HUDEP-2 (cell line): Measurements from ENCODE around the gene LRFN2.

Source experiments
- DNase-seq, 76 experiments: peaks; one replicate each; lab custom pipeline; 2025; ENCODE audit not compliant: unreplicated experiment in 76 of 76; lab: John Stamatoyannopoulos, UW

Gene LRFN2

DNA sequence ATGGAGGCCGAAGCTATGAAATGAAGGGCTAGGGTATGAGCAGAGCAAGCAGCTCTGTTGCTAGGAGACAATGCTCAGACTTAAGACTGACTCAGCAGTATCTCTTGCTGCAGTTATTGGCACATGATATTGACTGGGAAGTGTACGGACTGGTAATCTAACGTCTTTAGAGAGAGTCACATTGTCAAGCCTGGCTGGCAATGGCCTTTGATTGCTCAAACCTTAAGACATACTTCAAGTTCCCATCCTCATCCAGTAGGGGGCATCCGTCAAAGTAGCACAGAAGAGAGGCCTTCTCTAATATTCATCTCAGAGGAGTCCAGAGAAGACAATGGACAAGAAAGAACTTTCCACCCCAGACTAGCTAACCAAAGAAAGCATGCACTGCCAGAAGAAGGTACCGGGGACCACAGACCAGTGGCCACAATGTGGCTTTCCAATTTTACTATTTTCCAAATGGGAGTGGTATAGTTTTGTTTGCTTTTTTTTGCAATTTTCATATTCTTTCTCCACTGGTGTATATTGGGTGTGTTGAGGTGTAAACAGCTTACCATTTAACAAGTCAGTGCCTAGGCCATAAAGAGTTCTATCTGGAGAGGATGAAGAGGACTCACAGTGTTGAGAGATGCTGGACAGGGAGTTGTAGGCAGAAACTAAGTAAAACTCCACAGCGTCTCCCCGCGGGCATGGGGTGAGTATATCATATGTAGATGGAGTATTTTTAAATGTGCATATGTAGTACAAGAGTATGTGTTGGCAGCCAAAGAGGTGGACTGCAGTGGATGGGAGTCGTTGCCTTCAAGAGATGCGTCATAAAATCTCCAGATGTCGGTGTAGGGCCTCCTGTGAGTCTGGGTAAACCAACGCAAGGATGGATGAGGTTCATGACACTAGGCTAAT lies 36.7 kb downstream of the LRFN2 start:
- peak in 56 of 76 experiments; percentile 9 to 72 (median 40) for DNase-seq

DNA sequence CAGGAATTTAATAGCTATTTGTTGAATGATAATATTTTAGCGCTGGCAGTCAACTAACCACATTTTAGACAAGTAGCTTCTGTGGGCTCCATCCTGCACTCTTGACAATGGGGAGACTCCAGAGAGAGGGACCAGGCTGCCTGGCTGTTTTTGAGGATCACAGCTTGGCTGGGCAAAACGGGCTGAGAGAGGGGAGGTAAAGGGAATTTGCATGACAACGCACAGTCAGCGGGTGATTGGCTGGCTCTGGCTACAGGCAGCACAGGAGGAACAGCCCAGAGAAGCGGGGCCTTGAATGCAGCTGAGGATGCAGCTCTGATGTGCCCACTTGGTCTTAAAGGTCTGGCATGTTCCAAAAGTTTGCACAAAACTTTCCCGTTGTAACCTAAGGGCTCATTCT lies 41.2 kb downstream of the LRFN2 start:
- DNase-seq = no peak

DNA sequence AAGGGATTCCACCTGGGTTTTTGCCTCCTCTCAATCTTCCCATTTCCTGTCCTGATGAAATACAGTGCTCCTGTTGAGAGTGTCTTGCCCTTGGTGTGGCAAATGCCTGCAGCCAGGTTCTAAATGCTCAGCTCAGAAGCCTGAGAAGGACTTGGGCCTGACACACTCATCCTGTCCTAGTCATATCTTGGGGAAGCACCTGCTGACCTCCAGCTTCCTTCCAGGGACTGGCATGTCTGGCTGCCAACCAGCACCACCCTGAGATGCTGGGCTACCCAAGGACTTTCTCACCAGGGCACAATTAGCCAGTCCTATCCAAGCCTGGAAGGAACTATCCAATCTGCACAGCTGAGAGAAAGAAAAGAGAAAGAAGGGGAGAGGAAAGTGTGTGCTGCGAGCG lies 43.4 kb downstream of the LRFN2 start:
- DNase-seq = no peak

DNA sequence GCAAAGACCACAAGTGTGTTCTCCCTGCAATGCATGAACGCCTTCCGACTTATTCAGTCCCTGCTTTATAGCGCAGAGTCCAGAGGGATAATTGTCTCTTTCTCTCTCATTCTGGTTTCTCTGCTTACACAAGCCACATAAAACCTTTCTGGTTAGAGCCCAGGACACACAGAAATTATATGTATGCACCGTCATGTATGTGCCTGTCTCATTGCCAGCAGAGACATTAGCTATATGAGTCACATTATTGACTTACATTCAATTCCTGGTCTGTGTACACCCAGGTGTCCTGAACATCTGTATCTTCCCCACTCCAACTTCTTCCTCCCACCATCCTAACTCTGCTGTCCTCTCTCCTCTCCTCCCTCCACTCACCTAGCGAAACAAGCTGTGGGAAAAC lies 44.0 kb downstream of the LRFN2 start:
- DNase-seq = no peak

DNA sequence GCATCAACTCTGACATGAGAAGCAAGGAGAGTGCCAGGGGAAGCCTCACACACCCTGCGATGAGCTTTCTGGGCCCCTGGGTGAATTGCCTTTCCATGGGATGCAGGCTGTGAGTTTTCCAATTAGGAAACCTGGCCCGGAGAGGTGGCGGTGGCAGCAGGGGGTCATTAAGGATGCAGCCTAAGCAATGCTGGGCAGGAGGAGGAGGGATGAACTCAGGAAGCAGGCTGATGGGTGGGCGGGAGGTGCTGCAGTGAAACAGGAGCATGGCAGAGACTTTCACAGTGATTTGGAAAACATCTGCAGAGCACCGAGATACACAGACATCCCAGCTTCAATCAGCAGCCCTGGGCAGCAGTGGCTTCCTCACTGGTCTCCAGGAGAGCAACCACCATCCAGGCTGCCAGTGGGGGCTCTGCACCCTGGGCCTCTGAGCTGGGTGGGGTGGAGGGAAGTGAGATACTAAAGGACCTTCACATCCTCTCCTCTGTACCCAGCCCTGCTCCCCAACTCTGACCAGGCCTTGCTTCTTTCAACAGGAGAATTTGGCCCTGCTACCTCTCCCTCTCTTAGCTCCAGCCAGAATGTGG lies 44.9 kb downstream of the LRFN2 start:
- no peak for DNase-seq

DNA sequence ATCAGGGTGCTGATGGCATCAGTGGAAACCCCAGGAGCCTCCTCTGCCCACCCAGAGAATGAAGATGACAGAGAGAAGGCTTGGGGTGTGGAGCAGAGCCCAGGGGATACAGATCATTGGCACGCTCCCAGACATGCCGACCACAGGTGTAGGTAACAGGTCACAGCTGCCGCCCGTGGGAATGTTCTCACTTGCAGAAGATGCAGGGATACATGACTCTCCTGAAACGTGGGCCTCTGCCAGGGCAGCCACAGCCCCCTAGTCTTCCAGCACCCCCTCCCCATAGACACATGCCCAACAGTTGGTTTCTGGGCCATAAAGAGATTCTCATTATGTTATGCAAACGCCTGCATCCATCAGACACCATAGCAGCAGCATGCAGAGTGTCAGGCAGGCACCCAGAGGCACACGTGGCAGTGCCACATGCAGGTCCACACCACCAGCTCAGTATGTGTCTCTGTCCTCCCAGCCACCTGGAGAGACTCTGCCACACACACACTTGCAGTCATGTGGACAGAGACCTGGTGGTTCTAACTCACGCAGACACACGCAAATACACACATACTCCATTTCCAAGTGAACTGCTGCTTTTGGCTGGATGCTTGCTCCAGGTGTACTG lies 45.5 kb downstream of the LRFN2 start:
- no peak for DNase-seq

DNA sequence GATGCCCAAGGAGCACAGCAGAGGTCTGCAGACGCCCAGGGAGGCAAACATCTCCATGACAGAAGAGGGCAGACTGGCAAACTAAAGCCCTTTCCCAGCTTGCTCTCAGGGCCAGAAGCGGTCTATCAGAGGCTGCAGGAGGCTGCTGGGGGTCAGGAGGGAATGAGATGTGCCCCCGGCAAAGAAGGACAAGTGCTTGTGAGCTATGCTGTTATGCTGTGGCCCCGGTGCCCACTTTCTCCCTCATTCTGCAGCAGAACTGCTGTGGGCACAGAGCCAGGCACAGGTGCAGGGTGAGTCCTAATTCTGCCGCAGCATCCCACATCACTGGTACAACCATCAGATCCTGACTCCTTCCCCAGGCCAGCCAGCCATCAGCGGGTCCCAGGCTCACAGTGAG lies 46.4 kb downstream of the LRFN2 start:
- DNase-seq = no peak

DNA sequence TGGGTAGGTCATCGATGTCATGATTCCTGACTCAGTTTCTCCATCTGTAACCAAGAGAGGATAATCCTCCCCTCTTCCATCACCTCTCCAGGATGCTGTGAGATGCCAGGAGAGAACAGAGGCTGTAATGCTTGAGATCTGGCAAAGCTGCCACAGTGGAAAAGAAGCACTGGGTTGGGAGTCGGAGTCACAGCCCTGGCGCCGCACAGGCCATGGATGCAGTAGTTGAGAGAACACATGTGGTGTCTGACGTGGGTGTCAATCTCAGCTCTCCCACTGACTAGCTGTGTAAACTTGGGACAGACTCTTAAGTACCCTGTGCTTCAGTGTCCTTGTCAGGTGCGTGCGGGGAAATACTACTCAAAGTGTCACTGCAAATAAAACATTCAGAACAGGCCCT lies 47.3 kb downstream of the LRFN2 start:
- no peak for DNase-seq

DNA sequence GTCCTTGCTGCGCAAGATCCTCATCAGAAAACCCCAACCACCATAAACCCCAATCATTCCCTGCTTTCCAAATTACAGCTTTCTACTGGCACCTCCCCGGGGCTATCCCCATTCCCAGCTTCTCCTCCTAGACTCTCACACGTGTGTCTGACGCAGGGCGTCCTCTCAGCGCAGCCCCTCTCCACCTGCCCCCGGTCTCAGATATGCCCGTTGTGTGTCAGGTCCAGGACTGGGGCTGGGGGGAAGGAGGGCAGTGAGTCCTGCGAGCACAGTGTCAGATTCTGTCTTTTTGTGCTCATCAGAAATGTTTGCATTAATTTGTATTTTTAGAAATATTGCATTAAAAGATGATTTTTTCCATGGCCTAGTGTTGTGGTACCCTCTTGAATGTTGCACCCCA lies 48.6 kb downstream of the LRFN2 start:
- DNase-seq = no peak

DNA sequence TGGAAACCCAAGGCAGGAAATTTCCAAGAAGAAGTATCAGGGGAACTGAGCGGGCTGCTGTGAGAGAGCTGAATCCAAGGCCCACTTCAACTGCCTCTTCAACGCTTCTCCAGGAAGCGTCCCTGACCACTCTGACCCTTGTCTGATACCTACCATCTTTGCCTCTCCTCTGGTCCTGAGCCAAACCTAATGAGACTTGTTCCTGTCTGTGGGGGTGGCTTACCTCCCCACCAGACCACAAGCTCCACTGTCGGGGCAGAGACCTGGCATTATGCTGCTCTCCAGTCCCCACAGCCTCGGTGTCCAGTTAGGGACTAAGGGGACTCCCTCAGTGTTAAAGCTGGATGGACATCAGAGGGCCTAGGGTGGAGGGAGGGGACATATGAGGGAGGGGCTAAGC lies 49.7 kb downstream of the LRFN2 start:
- no peak for DNase-seq

DNA sequence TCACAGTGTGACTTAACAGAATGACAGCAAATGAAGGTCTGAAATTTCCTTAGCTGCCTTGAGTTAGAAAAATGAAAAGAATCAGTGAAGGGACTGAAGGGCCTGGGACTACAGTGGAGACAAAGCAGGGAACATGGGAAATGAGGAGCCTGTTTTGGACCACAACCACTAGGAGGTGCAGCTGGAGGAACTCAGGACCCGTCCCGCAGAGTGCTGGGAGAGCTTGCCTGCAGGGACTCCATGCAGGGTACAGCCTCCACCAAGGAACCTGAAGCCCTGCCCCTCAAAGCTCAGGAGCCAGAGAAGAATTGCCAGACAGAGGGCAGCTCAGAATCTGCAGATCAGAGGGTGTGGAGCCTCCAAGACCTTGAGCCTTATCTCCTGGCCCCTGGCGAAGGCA lies 50.7 kb downstream of the LRFN2 start:
- DNase-seq = peak in 6 of 76 experiments; percentile 7 to 28 (median 20)

DNA sequence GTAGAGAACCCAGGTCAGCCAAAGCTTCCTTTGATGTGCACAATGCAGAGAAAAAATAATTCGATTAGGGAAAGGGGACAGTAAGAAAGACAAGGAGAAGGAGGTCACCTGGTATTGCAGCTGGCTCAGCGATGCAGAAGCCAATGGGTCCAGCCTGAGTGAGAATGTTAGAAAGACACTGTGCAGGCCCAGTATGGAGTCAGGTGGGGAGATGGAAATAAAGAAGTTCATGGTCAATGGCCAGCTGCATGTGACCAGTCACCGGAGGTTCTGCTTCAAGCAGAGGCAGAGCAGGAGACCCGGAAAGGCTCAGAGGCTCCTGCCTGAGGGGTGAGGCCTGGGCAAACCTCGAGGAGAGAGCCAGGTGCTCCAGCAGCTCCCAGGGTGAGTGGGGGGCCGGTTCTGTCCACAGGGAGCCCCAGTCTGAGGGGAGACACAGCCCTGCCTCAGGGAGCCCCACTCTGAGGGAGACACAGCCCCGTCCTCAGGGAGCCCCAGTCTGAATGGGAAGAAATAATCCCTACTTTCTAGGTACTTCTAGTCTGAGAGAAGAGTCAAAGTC lies 51.3 kb downstream of the LRFN2 start:
- no peak for DNase-seq

DNA sequence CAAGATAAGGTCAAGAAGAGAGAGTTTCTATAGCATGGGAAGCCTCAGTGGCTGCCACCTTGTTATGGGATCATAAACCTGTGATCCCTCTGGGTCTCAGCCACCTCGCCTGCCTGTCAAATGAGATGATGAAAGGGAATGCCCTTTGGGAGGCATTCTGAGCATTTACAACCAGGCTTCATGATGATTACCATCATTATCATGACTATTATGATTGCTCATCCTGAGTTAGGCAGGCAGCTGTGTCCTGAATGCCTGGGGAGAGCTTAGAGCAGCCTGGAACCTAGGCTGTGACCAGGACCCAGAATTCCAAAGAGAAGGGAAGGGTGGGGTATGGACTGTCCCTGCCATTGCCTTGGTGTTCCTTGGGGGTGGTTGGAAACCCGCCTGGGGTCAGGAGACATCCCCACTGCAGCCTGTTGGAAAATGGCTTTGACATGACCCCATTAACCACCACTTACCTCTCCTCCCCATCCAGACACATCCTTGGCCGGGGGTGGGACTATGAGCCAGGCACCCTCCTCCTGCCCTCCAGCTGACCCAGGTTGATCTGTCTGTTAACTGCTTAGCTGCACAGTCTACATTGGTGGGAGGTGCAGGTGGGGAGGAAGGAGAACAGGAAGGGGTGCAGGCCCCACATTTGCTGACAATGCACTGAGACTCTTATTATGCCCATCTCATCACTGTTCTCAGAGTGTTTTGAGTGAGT lies 51.9 kb downstream of the LRFN2 start:
- no peak for DNase-seq

DNA sequence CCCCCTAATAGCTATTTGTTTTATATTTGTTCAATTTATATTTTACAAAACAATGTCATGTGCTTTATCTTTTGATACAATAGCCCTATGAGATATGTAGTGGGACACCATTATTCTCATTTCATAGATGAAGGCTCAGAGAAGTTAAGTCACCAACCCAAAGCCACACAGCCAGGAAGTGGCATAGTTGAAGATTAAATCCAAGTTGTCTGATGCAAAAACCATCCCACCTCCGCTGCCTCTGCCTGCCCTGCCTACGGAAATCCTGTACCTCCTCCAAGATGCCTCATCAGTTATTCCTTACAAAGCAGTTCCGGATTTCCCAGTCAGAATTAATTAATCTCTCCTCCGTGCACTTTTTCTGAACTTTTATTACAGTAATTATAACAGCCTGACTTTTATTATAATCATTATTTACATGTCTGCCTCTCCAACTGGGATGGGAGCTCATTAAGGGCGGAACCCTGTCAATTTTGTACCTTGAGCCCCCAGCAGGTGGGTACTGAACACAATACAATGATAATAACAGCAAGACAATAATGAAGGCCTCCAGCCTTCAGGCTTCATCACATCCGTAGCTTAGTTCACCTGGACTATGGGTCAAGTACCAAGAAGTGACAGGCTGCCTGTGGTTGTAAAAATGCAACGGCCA lies 54.7 kb downstream of the LRFN2 start:
- DNase-seq = no peak

DNA sequence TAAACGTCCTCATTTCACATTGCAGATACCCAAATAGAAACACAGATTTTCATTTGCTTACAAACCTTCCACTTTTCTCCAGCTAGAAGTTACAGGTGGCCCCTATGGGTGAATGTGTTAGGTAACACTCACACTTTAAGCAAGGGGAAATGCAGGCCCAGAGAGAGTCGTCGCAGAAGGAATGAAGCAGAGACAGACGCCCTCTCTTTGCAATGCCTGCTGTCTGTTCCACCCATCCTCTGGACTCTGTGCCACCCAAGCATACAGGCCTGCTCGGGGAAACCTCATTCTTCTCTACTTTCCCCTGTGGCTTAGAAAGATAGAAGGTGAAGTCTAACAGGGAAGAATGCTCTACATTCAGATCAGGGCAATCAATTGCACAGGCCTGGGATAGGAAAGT lies 57.2 kb downstream of the LRFN2 start:
- DNase-seq = no peak

DNA sequence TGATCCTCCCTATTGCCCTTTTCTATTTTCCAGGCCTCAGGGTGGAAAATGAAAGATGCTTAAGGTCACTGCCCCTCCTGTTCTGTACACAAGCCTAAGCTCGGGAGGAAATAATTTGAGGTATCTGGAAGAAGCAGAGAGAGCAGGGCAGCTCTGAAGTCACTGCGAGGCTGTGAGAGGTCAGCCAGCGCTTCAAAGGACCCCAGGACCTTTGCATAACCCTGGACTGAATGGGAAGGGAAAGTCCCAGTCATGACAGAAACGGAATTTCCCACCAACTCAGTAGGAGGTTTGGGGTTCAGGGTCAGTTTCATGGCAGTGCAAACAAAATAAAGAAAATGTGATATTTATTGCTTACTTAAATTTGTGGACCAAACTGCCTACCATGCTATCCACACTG lies 58.1 kb downstream of the LRFN2 start:
- DNase-seq = no peak

DNA sequence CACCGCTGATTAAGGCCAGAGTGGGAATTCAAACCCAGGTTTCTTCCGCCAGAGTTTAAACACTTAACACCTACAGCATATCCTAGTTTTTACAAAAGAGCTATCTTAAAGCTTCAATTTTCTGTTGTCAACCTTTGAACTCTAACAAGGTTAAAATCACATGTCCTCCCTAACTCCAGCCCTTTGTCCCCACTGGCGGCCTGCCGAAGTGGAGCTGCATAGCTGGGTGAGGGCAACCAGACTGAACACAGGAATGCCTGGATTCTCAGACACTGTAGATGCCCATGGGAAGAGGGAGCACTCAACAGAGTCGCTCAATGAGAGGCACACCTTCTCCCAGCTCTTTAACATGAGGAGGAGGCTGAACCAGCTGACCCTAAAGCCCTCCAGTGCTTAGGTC lies 59.1 kb downstream of the LRFN2 start:
- DNase-seq = no peak

DNA sequence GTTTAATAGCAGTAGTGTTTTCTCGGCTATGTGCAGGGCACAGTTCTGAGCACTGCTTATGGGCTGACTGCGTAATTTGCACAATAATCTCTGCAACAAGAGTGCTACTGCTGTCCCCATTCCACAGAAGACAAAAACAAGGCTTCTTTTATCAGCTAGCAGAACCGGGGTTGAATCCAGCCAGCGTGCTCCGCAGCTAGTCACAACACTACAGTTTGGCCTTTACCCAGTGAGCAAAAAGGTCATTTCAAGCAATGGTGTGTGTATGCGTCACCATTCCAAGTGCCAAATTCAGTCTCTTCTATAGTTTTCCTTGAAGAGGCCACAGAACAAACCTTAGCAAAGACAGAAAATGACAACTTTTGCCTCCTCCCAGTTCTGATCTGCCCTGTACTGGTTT lies 61.1 kb downstream of the LRFN2 start:
- no peak for DNase-seq

DNA sequence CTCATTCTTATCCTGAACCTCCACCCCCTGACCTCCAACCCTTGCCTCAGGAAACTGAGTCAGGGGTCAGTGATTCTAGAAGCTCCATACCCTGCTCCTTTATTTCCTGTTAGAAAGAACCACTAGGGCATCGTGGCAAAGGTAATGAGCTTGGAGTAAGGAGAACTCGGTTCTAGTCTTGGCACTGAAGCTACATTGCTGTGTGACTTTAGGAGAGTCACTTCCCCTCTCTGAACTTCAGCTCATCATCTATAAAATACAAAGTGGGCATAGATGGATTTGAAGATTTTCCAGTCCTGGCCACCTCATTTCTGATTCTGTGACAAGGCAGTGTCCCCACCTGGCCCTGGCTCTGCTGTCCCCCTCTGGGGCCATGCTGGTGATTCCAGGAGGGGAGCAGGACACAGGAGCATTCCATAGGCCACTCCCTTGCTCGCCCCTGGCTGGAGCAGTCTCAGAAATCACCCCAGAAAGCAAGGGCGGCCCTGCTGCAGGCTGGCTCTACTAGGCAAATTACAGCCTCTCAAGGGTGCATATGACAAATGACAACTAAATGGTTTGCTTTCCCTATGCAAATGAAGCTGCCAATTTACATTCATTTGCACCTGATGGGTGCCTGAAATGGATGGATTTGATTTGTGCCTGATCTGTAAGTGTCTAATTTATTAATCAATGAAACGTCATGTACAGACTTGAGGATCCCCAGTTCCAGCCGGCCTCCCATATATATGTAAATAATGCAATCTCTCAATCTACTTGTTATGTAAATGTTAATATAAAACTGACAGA lies 62.2 kb downstream of the LRFN2 start:
- DNase-seq = no peak
